Heart left ventricle (tissue), 13 donors: ENCODE data around the gene HDAC4.

Source experiments
- POLR2A ChIP-seq, 2 donors: fragments of 450-650 bp; IDR thresholded peaks; one replicate each; pipeline ENCODE4 v1.6.1; 2017; ENCODE audit warnings: antibody characterized with exemption in 2 of 2, mild to moderate bottlenecking in 2 of 2, moderate library complexity in 2 of 2
- TF ChIP-seq, protein P1 (sequence below), 12 donors: fragments of 200-600 bp; sonication (generic) in 4 of 12; IDR thresholded peaks; one replicate each; pipeline versions ENCODE4 v1.5.0 to v1.8.0; 2018 to 2022; ENCODE audit warnings: antibody characterized with exemption in 12 of 12, mild to moderate bottlenecking in 5 of 12
- donor health status: ischemic (EF 13 %, LVEDD 7.1; RV severe dilation, severe dysfunction).
- donor health status: DM: no; HTN: yes; CAD: no.
- donor health status: DM: no; HTN: no; CAD: no.
- donor health status: ischemic (EF 25% LVEDD 6.9; RV normal size, moderate dysfunction).
- donor health status: ischemic (EF 25% LVEDD 5.7; RV mildly dilated, moderate dysfunction).
- donor health status: ischemic (EF 35%, LVEDD 5.7; RV mildly dilated, moderate dysfunction).
- donor health status: nonischemic (EF 11% LVEDD 7.7; RV severe dilation, severe dysfunction).
- donor health status: DM: yes; HTN: yes; CAD: no.
- donor health status: PGD.
- donor health status: ischemic (EF 29% LVEDD 5.4; RV normal size, mild dysfunction).
- donor health status: nonischemic (EF 23%, LVEDD 6.1; RV moderate dilation, normal function).

DNA sequence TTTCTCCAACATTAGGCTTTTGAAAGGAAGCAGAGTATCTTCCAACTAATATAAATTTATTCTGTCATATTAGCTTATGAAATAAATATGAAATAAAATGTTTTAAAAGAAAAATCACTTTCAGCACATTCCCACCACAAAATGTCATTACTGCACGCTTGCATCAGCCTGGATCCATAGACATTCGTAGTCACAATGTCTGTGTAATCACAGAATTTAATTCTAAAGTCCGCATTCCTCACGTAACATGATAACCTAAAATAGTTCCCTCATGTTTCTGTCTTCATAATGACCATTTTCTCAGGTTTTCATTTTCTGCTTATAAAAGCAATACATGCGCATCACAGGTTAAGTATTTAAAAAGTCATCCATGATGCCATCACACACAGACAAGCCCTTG, 47.1 kb downstream of the HDAC4 start:
- TF ChIP-seq, protein P1, sequence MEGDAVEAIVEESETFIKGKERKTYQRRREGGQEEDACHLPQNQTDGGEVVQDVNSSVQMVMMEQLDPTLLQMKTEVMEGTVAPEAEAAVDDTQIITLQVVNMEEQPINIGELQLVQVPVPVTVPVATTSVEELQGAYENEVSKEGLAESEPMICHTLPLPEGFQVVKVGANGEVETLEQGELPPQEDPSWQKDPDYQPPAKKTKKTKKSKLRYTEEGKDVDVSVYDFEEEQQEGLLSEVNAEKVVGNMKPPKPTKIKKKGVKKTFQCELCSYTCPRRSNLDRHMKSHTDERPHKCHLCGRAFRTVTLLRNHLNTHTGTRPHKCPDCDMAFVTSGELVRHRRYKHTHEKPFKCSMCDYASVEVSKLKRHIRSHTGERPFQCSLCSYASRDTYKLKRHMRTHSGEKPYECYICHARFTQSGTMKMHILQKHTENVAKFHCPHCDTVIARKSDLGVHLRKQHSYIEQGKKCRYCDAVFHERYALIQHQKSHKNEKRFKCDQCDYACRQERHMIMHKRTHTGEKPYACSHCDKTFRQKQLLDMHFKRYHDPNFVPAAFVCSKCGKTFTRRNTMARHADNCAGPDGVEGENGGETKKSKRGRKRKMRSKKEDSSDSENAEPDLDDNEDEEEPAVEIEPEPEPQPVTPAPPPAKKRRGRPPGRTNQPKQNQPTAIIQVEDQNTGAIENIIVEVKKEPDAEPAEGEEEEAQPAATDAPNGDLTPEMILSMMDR (IDR thresholded peaks at IDR 0.05) = no peak
- TF ChIP-seq POLR2A (IDR thresholded peaks at IDR 0.05) = no peak
